Panc1 (cell line): Measurements from ENCODE around the gene IL12RB2. TPM values are rescaled to one million over a fixed set of nuclear protein-coding genes. Genes with fewer than 3 reads are reported as not detected.

Experiments used
- ATAC-seq: fragments of 200-7000 bp; cut with Tn5 transposase; 2 replicates; pipeline ENCODE4 v1.9.1; 2020; ENCODE audit warnings: mild to moderate bottlenecking, moderate library complexity
- BruUV-seq: library from RNA; stranded (reverse); fragments of 400-500 nt; replicated peaks from 2 replicates; lab custom pipeline; 2021; lab: Mats Ljungman, UMichigan
- CTCF ChIA-PET: fragments of 300-600 bp; sonication (Branson Sonifier 250); formaldehyde crosslinking; loops from one replicate; lab custom pipeline; 2022; ENCODE audit warnings: antibody characterized with exemption; lab: Charles Lee
- POLR2A ChIA-PET: fragments of 300-600 bp; sonication (Branson Sonifier 250); formaldehyde crosslinking; loops from one replicate; lab custom pipeline; 2022; ENCODE audit warnings: antibody characterized with exemption; lab: Charles Lee
- DNase-seq: peaks from one replicate; pipeline ENCODE4 v3.0.0-alpha.2; 2010; ENCODE audit warnings: low read depth, low spot score
- H3K27ac ChIP-seq: 2 replicates; pipeline ENCODE4 v1.5.1; 2011; ENCODE audit warnings: mild to moderate bottlenecking, low read length, inconsistent platforms
- H3K27me3 ChIP-seq: fragments of 200-500 bp; sonication (Bioruptor generic); 2 replicates; pipeline ENCODE4 v1.6.0; 2014; ENCODE audit warnings: low read length, inconsistent platforms; ENCODE audit not compliant: control insufficient read depth, insufficient read depth
- H3K36me3 ChIP-seq: fragments of 200-500 bp; sonication (Bioruptor generic); 2 replicates; pipeline ENCODE4 v1.5.1; 2014; ENCODE audit warnings: inconsistent platforms, mild to moderate bottlenecking, low read length, moderate library complexity; ENCODE audit not compliant: control insufficient read depth, insufficient read depth
- H3K4me1 ChIP-seq: 2 replicates; pipeline ENCODE4 v1.5.1; 2011; ENCODE audit warnings: inconsistent platforms, mild to moderate bottlenecking, low read length, moderate library complexity; ENCODE audit not compliant: control insufficient read depth, insufficient read depth
- H3K4me3 ChIP-seq, 2 experiments: 2 replicates each; pipeline ENCODE4 v1.5.1; 2011 to 2012; ENCODE audit warnings: low read depth in 2 of 2, low read length in 2 of 2, mild to moderate bottlenecking in 2 of 2, inconsistent platforms in 1 of 2, moderate library complexity in 1 of 2
- H3K9me3 ChIP-seq: fragments of 200-500 bp; sonication (Bioruptor generic); 2 replicates; pipeline ENCODE4 v1.5.1; 2014; ENCODE audit warnings: low read depth, mild to moderate bottlenecking, inconsistent platforms, low read length, moderate library complexity; ENCODE audit not compliant: control insufficient read depth, insufficient read depth
- POLR2AphosphoS5 ChIP-seq: IDR thresholded peaks from 2 replicates; pipeline ENCODE4 v1.6.1; 2012; ENCODE audit warnings: mild to moderate bottlenecking, low read depth, low read length, moderate library complexity
- SIN3A ChIP-seq: IDR thresholded peaks from 2 replicates; pipeline ENCODE4 v1.6.1; 2012; ENCODE audit warnings: low read depth, mild to moderate bottlenecking, low read length, moderate library complexity, borderline replicate concordance; ENCODE audit not compliant: insufficient read depth
- TCF7L2 ChIP-seq: IDR thresholded peaks from 2 replicates; pipeline ENCODE4 v1.6.1; 2011; ENCODE audit warnings: mild to moderate bottlenecking, low read depth, low read length, inconsistent platforms
- in situ Hi-C: cut with HindIII; loops from 2 replicates; pipeline ENCODE4 v1.10.0; 2016; ENCODE audit warnings: low sequenced_read_pairs, low pct_unique_long_range_greater_than_20kb
- intact Hi-C: fragments of 100-400 bp; cut with micrococcal nuclease; formaldehyde crosslinking; loops from one replicate; pipeline ENCODE4 v1.10.0; 2022; ENCODE audit not compliant: unreplicated experiment
- total RNA-seq: library from RNA; stranded (reverse); gene quantifications from one replicate; pipeline ENCODE4 v1.2.1, GENCODE V29; 2021; ENCODE audit not compliant: unreplicated experiment
- TF ChIP-seq, protein P1 (sequence below): fragments of 450-650 bp; IDR thresholded peaks from 2 replicates; pipeline ENCODE4 v1.5.1; 2017; ENCODE audit warnings: mild to moderate bottlenecking
- TF ChIP-seq, protein P2 (sequence below), 2 experiments: IDR thresholded peaks; 2 replicates each; pipeline ENCODE4 v1.6.1; 2011 to 2012; ENCODE audit warnings: low read depth in 2 of 2, control low read depth in 1 of 2, low read length in 1 of 2, mild to moderate bottlenecking in 1 of 2, moderate library complexity in 1 of 2; ENCODE audit not compliant: insufficient read depth in 1 of 2

The IL12RB2 gene
- total RNA-seq, 1 experiment from 2014 or later: 0.26 TPM

GRCh38 chr1:67322442-67322841, 14.8 kb downstream of the IL12RB2 start:
- peaks cover 24% of the 10 kb centered on the region for H3K27me3 ChIP-seq
- TF ChIP-seq, protein P1, sequence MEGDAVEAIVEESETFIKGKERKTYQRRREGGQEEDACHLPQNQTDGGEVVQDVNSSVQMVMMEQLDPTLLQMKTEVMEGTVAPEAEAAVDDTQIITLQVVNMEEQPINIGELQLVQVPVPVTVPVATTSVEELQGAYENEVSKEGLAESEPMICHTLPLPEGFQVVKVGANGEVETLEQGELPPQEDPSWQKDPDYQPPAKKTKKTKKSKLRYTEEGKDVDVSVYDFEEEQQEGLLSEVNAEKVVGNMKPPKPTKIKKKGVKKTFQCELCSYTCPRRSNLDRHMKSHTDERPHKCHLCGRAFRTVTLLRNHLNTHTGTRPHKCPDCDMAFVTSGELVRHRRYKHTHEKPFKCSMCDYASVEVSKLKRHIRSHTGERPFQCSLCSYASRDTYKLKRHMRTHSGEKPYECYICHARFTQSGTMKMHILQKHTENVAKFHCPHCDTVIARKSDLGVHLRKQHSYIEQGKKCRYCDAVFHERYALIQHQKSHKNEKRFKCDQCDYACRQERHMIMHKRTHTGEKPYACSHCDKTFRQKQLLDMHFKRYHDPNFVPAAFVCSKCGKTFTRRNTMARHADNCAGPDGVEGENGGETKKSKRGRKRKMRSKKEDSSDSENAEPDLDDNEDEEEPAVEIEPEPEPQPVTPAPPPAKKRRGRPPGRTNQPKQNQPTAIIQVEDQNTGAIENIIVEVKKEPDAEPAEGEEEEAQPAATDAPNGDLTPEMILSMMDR: no peak
- no peak for TF ChIP-seq TCF7L2
- TF ChIP-seq POLR2AphosphoS5: no peak
- TF ChIP-seq, protein P2, sequence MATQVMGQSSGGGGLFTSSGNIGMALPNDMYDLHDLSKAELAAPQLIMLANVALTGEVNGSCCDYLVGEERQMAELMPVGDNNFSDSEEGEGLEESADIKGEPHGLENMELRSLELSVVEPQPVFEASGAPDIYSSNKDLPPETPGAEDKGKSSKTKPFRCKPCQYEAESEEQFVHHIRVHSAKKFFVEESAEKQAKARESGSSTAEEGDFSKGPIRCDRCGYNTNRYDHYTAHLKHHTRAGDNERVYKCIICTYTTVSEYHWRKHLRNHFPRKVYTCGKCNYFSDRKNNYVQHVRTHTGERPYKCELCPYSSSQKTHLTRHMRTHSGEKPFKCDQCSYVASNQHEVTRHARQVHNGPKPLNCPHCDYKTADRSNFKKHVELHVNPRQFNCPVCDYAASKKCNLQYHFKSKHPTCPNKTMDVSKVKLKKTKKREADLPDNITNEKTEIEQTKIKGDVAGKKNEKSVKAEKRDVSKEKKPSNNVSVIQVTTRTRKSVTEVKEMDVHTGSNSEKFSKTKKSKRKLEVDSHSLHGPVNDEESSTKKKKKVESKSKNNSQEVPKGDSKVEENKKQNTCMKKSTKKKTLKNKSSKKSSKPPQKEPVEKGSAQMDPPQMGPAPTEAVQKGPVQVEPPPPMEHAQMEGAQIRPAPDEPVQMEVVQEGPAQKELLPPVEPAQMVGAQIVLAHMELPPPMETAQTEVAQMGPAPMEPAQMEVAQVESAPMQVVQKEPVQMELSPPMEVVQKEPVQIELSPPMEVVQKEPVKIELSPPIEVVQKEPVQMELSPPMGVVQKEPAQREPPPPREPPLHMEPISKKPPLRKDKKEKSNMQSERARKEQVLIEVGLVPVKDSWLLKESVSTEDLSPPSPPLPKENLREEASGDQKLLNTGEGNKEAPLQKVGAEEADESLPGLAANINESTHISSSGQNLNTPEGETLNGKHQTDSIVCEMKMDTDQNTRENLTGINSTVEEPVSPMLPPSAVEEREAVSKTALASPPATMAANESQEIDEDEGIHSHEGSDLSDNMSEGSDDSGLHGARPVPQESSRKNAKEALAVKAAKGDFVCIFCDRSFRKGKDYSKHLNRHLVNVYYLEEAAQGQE (IDR thresholded peaks at IDR 0.05; ENCODE audit: insufficient read depth in 1 of 2, low read depth in 2 of 2, low read length in 1 of 2): no peak
- TF ChIP-seq SIN3A: no peak
- no peak overlapping the region for H3K27ac ChIP-seq
- no TSS peak for BruUV-seq
- H3K4me3 ChIP-seq: no peak overlapping the region
- in situ Hi-C loops (no loop called here), intact Hi-C loops (loop anchor here (10.0 kb wide), 1 partner anchor 88 kb away; no protein-coding TSS in a partner anchor)
- CTCF ChIA-PET: no interaction called here
- H3K36me3 ChIP-seq: no peaks in the 10 kb centered on the region
- no peaks in the 10 kb centered on the region for H3K9me3 ChIP-seq
- DNase-seq (no peak), ATAC-seq (no peak)
- POLR2A ChIA-PET: no interaction called here
- no peaks in the 10 kb centered on the region for H3K4me1 ChIP-seq

- peaks cover 20% of the 10 kb centered on the region for H3K27me3 ChIP-seq
- no TSS peak for BruUV-seq
- H3K27ac ChIP-seq: no peak overlapping the region
- DNase-seq (no peak), ATAC-seq (no peak)
- intact Hi-C loops: loop anchor here (10.0 kb wide), 1 partner anchor 88 kb away; no protein-coding TSS in a partner anchor
- in situ Hi-C loops: no loop called here
- H3K4me1 ChIP-seq: no peaks in the 10 kb centered on the region
- TF ChIP-seq TCF7L2 (no peak), SIN3A (no peak), POLR2AphosphoS5 (no peak)
- TF ChIP-seq, protein P2 (IDR thresholded peaks at IDR 0.05; ENCODE audit: insufficient read depth in 1 of 2, low read depth in 2 of 2, low read length in 1 of 2): no peak
- TF ChIP-seq, protein P1: no peak
- H3K4me3 ChIP-seq: no peak overlapping the region
- no peaks in the 10 kb centered on the region for H3K9me3 ChIP-seq
- POLR2A ChIA-PET: no interaction called here
- no peaks in the 10 kb centered on the region for H3K36me3 ChIP-seq
- CTCF ChIA-PET: no interaction called here
Observed at GRCh38 chr1:67323087-67323486, 15.4 kb downstream of the IL12RB2 start.
